Skeletal muscle tissue (tissue), 4 donors: ENCODE results near the gene HDAC4. TPM values are rescaled to one million over a fixed set of nuclear protein-coding genes. Genes with fewer than 3 reads are reported as not detected.

Source experiments
- H3K27ac ChIP-seq: one replicate; pipeline ENCODE4 v1.7.0; 2013; ENCODE audit warnings: mild to moderate bottlenecking, low read depth, low read length, inconsistent platforms
- H3K27me3 ChIP-seq, 3 donors: one replicate each; pipeline ENCODE4 v1.7.0; 2013; ENCODE audit warnings: low read length in 3 of 3; ENCODE audit not compliant: control insufficient read depth in 3 of 3, insufficient read depth in 3 of 3
- H3K36me3 ChIP-seq, 3 donors: one replicate each; pipeline ENCODE4 v1.7.0; 2013; ENCODE audit warnings: low read length in 3 of 3; ENCODE audit not compliant: control insufficient read depth in 3 of 3, insufficient read depth in 3 of 3
- H3K4me1 ChIP-seq, 3 donors: one replicate each; pipeline ENCODE4 v1.7.0; 2013; ENCODE audit warnings: low read length in 3 of 3, mild to moderate bottlenecking in 3 of 3; ENCODE audit not compliant: control insufficient read depth in 3 of 3, insufficient read depth in 3 of 3
- H3K4me3 ChIP-seq, 3 donors: one replicate each; pipeline ENCODE4 v1.7.0; 2013; ENCODE audit warnings: low read length in 3 of 3
- H3K9ac ChIP-seq, 3 donors: one replicate each; pipeline ENCODE4 v1.7.0; 2013; ENCODE audit warnings: low read length in 3 of 3, mild to moderate bottlenecking in 3 of 3, moderate library complexity in 2 of 3, low read depth in 1 of 3
- H3K9me3 ChIP-seq, 3 donors: one replicate each; pipeline ENCODE4 v1.7.0; 2013; ENCODE audit warnings: low read length in 3 of 3; ENCODE audit not compliant: control insufficient read depth in 3 of 3
- total RNA-seq: library from RNA; depleted of rRNA; stranded (reverse); fragments of >200 nt; gene quantifications from one replicate; pipeline ENCODE4 v1.2.3, GENCODE V29; 2014
- donor health status: Osteomylitis.

HDAC4 gene
- total RNA-seq, 1 donor from 2014 or later: 23.5 TPM

GRCh38 chr2:239157771-239158170, 243.0 kb downstream of the HDAC4 start:
- Histone ChIP-seq H3K36me3 (peaks cover 66 to 76% (median 75%) of the 10 kb centered on the region in 3 donors), H3K27ac (no peak overlapping the region)

GRCh38 chr2:239157269-239157668, 243.6 kb downstream of the HDAC4 start:
- peaks cover 8 to 18% (median 14%) of the 10 kb centered on the region in 3 donors for H3K4me1 ChIP-seq
- H3K9ac ChIP-seq: peak overlapping the region in 1 of 3 donors; percentile 33
- no peak overlapping the region for H3K27ac ChIP-seq
- H3K9me3 ChIP-seq: no peaks in the 10 kb centered on the region
- no peaks in the 10 kb centered on the region for H3K27me3 ChIP-seq
- no peak overlapping the region for H3K4me3 ChIP-seq
- peaks cover 61 to 76% (median 74%) of the 10 kb centered on the region in 3 donors for H3K36me3 ChIP-seq

More at GRCh38 chr2:239157771-239158170, 243.0 kb downstream of the HDAC4 start:
- Histone ChIP-seq H3K27me3 (no peaks in the 10 kb centered on the region), H3K9ac (no peak overlapping the region), H3K4me1 (peaks cover 6 to 13% (median 11%) of the 10 kb centered on the region in 3 donors), H3K4me3 (no peak overlapping the region), H3K9me3 (no peaks in the 10 kb centered on the region)

GRCh38 chr2:239156516-239157265, 244.1 kb downstream of the HDAC4 start:
- Histone ChIP-seq H3K27ac (no peak overlapping the region), H3K4me3 (no peak overlapping the region), H3K9me3 (no peaks in the 10 kb centered on the region), H3K4me1 (peaks cover 12 to 23% (median 20%) of the 10 kb centered on the region in 3 donors), H3K9ac (peak overlapping the region in 1 of 3 donors; percentile 33), H3K27me3 (no peaks in the 10 kb centered on the region), H3K36me3 (peaks cover 56 to 71% (median 71%) of the 10 kb centered on the region in 3 donors)

- no peak overlapping the region for H3K9ac ChIP-seq
- peaks cover 20 to 31% (median 27%) of the 10 kb centered on the region in 3 donors for H3K4me1 ChIP-seq
- no peak overlapping the region for H3K4me3 ChIP-seq
- no peaks in the 10 kb centered on the region for H3K27me3 ChIP-seq
- peaks cover 57 to 70% (median 66%) of the 10 kb centered on the region in 3 donors for H3K36me3 ChIP-seq
- no peak overlapping the region for H3K27ac ChIP-seq
- H3K9me3 ChIP-seq: no peaks in the 10 kb centered on the region
Measured at GRCh38 chr2:239155806-239156480, 244.9 kb downstream of the HDAC4 start.

DNA sequence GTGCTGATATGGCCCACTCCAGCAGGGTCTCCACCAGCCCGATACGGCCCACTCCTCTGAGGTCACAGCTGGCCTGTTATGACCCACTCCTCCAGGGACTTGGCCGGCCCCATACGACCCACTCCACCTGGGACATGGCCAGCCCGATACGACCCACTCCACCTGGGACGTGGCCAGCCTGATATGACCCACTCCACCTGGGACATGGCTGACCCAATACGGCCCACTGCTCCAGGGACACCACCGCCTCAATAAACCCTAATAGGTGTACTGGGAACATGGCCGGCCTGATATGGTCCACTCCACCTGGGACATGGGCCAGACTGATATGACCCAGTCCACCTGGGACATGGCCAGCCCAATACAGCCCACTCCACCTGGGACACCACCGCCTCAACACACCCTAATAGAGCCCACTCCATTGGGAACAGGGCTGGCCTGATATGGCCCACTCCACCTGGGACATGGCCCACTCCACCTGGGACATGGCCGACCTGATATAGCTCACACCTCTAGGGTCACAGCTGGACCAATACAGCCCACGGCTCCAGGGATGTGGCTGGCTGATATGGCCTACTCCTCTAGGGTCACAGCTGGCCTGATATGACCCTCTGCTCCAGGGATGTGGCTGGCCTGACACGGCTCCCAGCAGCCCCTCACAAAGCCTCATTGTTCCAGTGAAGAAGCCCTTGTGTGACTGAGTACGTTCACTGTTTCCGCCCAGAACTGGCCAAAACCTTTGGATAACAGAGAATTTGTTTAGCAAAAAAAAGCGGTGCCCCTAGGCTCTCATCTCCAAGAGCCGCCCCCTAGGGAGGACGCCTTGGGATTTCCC, 245.6 kb downstream of the HDAC4 start:
- Histone ChIP-seq H3K36me3 (peaks cover 56 to 68% (median 66%) of the 10 kb centered on the region in 3 donors), H3K4me1 (peaks cover 20 to 38% (median 30%) of the 10 kb centered on the region in 3 donors), H3K9ac (no peak overlapping the region), H3K4me3 (no peak overlapping the region), H3K27me3 (no peaks in the 10 kb centered on the region), H3K9me3 (no peaks in the 10 kb centered on the region), H3K27ac (no peak overlapping the region)

- Histone ChIP-seq H3K27me3 (no peaks in the 10 kb centered on the region), H3K4me1 (peaks cover 20 to 40% (median 30%) of the 10 kb centered on the region in 3 donors), H3K27ac (no peak overlapping the region), H3K36me3 (peaks cover 55 to 66% (median 59%) of the 10 kb centered on the region in 3 donors), H3K9ac (no peak overlapping the region), H3K4me3 (no peak overlapping the region), H3K9me3 (no peaks in the 10 kb centered on the region)
Measured at GRCh38 chr2:239153806-239154591, 246.8 kb downstream of the HDAC4 start.

GRCh38 chr2:239152916-239153305, 247.9 kb downstream of the HDAC4 start:
- no peak overlapping the region for H3K27ac ChIP-seq
- no peaks in the 10 kb centered on the region for H3K27me3 ChIP-seq
- no peak overlapping the region for H3K4me3 ChIP-seq
- no peaks in the 10 kb centered on the region for H3K9me3 ChIP-seq
- H3K4me1 ChIP-seq: peaks cover 19 to 38% (median 28%) of the 10 kb centered on the region in 3 donors
- H3K36me3 ChIP-seq: peaks cover 57 to 68% (median 65%) of the 10 kb centered on the region in 3 donors
- no peak overlapping the region for H3K9ac ChIP-seq

- Histone ChIP-seq H3K9ac (no peak overlapping the region), H3K27ac (no peak overlapping the region)
Measured at GRCh38 chr2:239152239-239152915, 248.4 kb downstream of the HDAC4 start.

More at GRCh38 chr2:239152239-239152915, 248.4 kb downstream of the HDAC4 start:
- no peak overlapping the region for H3K4me3 ChIP-seq
- H3K27me3 ChIP-seq: no peaks in the 10 kb centered on the region
- peaks cover 14 to 33% (median 25%) of the 10 kb centered on the region in 3 donors for H3K4me1 ChIP-seq
- H3K36me3 ChIP-seq: peaks cover 63 to 73% (median 69%) of the 10 kb centered on the region in 3 donors
- no peaks in the 10 kb centered on the region for H3K9me3 ChIP-seq
